Fibroblast of lung (primary cell): ENCODE results near the gene CYYR1.

ENCODE experiments used
- CTCF ChIP-seq, 2 donors: IDR thresholded peaks in 1 of 2; conservative IDR thresholded peaks in 1 of 2; 1 replicate in 1 of 2; 2 replicates in 1 of 2; pipeline ENCODE4 v1.5.1; 2011 to 2012; ENCODE audit warnings: low read length in 2 of 2, control low read depth in 1 of 2, inconsistent platforms in 1 of 2, low read depth in 1 of 2, mild to moderate bottlenecking in 1 of 2
- EZH2 ChIP-seq: IDR thresholded peaks from 2 replicates; pipeline ENCODE4 v1.5.1; 2012; ENCODE audit warnings: low read length, control low read depth, mild to moderate bottlenecking; ENCODE audit errors: missing control alignments

DNA sequence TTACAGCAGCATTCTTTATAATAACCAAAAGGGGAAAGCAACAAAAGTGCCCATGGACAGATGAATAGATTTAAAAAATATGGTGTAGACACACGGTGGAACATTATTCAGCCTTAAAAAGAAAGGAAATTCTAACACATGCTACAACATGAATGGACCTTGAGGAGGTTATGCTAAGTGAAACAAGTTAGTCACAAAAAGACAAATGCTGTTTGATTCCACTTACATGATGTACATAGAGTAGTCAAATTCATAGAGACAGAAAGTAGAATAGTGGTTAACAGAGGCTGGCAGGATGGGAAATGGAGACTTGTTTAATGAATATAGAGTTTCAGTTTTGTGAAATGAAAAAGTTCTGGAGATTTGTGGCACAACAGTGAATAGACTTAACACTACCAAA lies 151.4 kb downstream of the CYYR1 start:
- TF ChIP-seq CTCF (conservative IDR thresholded peaks at IDR 0.05 in 1 of 2, IDR thresholded peaks at IDR 0.05 in 1 of 2; ENCODE audit: low read depth in 1 of 2, low read length in 2 of 2) (no peak), EZH2 (no peak)
